HFFc6 (cell line): ENCODE measurements around the gene RBBP4. TPM values are rescaled to one million over a fixed set of nuclear protein-coding genes. Genes with fewer than 3 reads are reported as not detected.
"Not testable (repeated sequence)": the region's sequence is repeated elsewhere in the genome, so short reads cannot be mapped to it uniquely, and the experiment has no call there.

Source experiments
- DNase-seq: peaks from one replicate; pipeline ENCODE4 v3.0.0-alpha.2; 2018
- H3K27ac Mint-ChIP-seq: 2 replicates; pipeline ENCODE4 v1.8.0; 2020; ENCODE audit warnings: mild to moderate bottlenecking, mixed read lengths
- H3K27me3 Mint-ChIP-seq: 2 replicates; pipeline ENCODE4 v1.8.0; 2021; ENCODE audit warnings: mild to moderate bottlenecking, moderate library complexity, mixed read lengths; ENCODE audit not compliant: insufficient read depth
- H3K36me3 Mint-ChIP-seq: 2 replicates; pipeline ENCODE4 v1.8.0; 2021; ENCODE audit warnings: low read depth, mixed read lengths
- H3K4me1 Mint-ChIP-seq: 2 replicates; pipeline ENCODE4 v1.8.0; 2020; ENCODE audit warnings: low read depth, mixed read lengths
- H3K4me3 Mint-ChIP-seq: 2 replicates; pipeline ENCODE4 v1.8.0; 2020; ENCODE audit warnings: mild to moderate bottlenecking, moderate library complexity, mixed read lengths
- H3K9me3 Mint-ChIP-seq: 2 replicates; pipeline ENCODE4 v1.8.0; 2020; ENCODE audit warnings: mild to moderate bottlenecking, mixed read lengths
- CTCF ChIP-seq: fragments of 200-600 bp; sonication (generic); IDR thresholded peaks from 2 replicates; pipeline ENCODE4 v1.5.0; 2021; ENCODE audit warnings: antibody characterized with exemption, mild to moderate bottlenecking
- total RNA-seq, 6 experiments: library from RNA; stranded (reverse); fragmentation: NEBNext Ultra II Directional; extraction: Animal tissue kit (Norgen Biotek cat#: 25700); gene quantifications; 2 replicates in 1 of 6; 3 replicates in 5 of 6; pipeline ENCODE4 v1.2.3, GENCODE V29; 2021

Gene RBBP4
- total RNA-seq, 6 experiments from 2014 or later = 108 to 137 (median 124) TPM

- no peaks in the 10 kb centered on the region for H3K9me3 Mint-ChIP-seq
- H3K36me3 Mint-ChIP-seq = peaks cover 46% of the 10 kb centered on the region
- peaks cover 10% of the 10 kb centered on the region for H3K4me1 Mint-ChIP-seq
- no peak overlapping the region for H3K4me3 Mint-ChIP-seq
- TF ChIP-seq CTCF = no peak
- no peaks in the 10 kb centered on the region for H3K27me3 Mint-ChIP-seq
- no peak for DNase-seq
- no peak overlapping the region for H3K27ac Mint-ChIP-seq
These were observed 8.6 kb downstream of the RBBP4 start for GRCh38 chr1:32659581-32659980.

GRCh38 chr1:32665915-32666314 is 14.9 kb downstream of the RBBP4 start:
- DNase-seq = no peak
- Mint-ChIP-seq H3K27me3 (no peaks in the 10 kb centered on the region), H3K4me1 (no peaks in the 10 kb centered on the region), H3K9me3 (no peaks in the 10 kb centered on the region), H3K36me3 (peaks cover 28% of the 10 kb centered on the region), H3K4me3 (no peak overlapping the region), H3K27ac (no peak overlapping the region)
- no peak for TF ChIP-seq CTCF

- DNase-seq = no peak
- H3K27me3 Mint-ChIP-seq = peaks cover 1% of the 10 kb centered on the region; the same call in 1 of the 2 replicates
- no peaks in the 10 kb centered on the region for H3K9me3 Mint-ChIP-seq
- no peak overlapping the region for H3K27ac Mint-ChIP-seq
- peaks cover 28% of the 10 kb centered on the region for H3K36me3 Mint-ChIP-seq
- H3K4me3 Mint-ChIP-seq = no peak overlapping the region
- no peaks in the 10 kb centered on the region for H3K4me1 Mint-ChIP-seq
- no peak for TF ChIP-seq CTCF
These were observed 16.0 kb downstream of the RBBP4 start for GRCh38 chr1:32666901-32667566.

- not testable (repeated sequence) for H3K27ac Mint-ChIP-seq, H3K4me1 Mint-ChIP-seq, H3K4me3 Mint-ChIP-seq, DNase-seq, H3K27me3 Mint-ChIP-seq, H3K9me3 Mint-ChIP-seq
- peaks cover 41% of the 10 kb centered on the region for H3K36me3 Mint-ChIP-seq
These were observed 17.7 kb downstream of the RBBP4 start for GRCh38 chr1:32668716-32669115.

GRCh38 chr1:32676945-32677344 is 25.9 kb downstream of the RBBP4 start:
- Mint-ChIP-seq H3K4me3 (no peak overlapping the region), H3K9me3 (no peaks in the 10 kb centered on the region), H3K27me3 (peaks cover 3% of the 10 kb centered on the region), H3K27ac (no peak overlapping the region), H3K4me1 (peaks cover 11% of the 10 kb centered on the region; the same call in 1 of the 2 replicates), H3K36me3 (peaks cover 53% of the 10 kb centered on the region)
- DNase-seq = no peak
- no peak for TF ChIP-seq CTCF

- H3K36me3 Mint-ChIP-seq = peaks cover 45% of the 10 kb centered on the region
- H3K27me3 Mint-ChIP-seq, H3K9me3 Mint-ChIP-seq, DNase-seq, H3K4me3 Mint-ChIP-seq, H3K27ac Mint-ChIP-seq: not testable (repeated sequence)
- peaks cover 23% of the 10 kb centered on the region for H3K4me1 Mint-ChIP-seq
These were observed 29.0 kb downstream of the RBBP4 start for GRCh38 chr1:32679993-32680392.
